Measurements from ENCODE around the gene APBB3. TPM values are rescaled to one million over a fixed set of nuclear protein-coding genes. Genes with fewer than 3 reads are reported as not detected.

APBB3 gene
- total RNA-seq, 1 experiment from 2014 or later: 25.1 TPM

DNA sequence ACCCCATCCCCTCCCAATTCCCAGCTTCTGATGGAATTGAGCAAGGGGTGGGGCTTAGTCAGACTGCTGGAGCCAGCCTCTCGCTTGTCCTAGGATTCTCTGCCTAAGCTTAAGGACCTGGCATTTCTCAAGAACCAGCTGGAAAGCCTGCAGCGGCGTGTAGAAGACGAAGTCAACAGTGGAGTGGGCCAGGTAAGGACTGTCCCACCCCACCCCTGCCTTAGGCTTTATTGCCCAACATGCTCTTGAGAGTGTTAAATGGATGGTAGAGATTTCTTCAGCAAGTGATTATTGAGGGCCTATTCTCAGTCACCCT, 1.3 kb upstream of the APBB3 start:
- intact Hi-C loops (cut with micrococcal nuclease; ENCODE audit: unreplicated experiment): no loop called here
- Mint-ChIP-seq H3K36me3 (ENCODE audit: insufficient read depth, unreplicated experiment) (peaks cover 50% of the 10 kb centered on the region), H3K27me3 (ENCODE audit: insufficient read depth, unreplicated experiment) (no peaks in the 10 kb centered on the region), H3K4me3 (ENCODE audit: unreplicated experiment) (peak overlapping the region; percentile 84), H3K4me1 (ENCODE audit: low read depth, unreplicated experiment) (peaks cover 6% of the 10 kb centered on the region), H3K27ac (ENCODE audit: unreplicated experiment) (no peak overlapping the region), H3K9me3 (ENCODE audit: unreplicated experiment) (no peaks in the 10 kb centered on the region)
- ChIA-PET CTCF (interaction anchor here (0.6 kb wide), 1 partner anchor 154 kb away, joined by 3 read pairs; no protein-coding TSS in a partner anchor), POLR2A (interaction anchor here (0.6 to 1.0 kb wide), 3 partner anchors 17 to 81 kb away, joined by 3 to 10 read pairs (median 5); partner anchors contain the start of genes EIF4EBP3, IK and NDUFA2)
- BruUV-seq (replicated peaks): no TSS peak
- no peaks in the 10 kb centered on the region for H3K36me3 ChIP-seq (ENCODE audit: control insufficient read depth, insufficient read depth, low read length)
- no peak for DNase-seq
- H3K9me3 ChIP-seq: no peaks in the 10 kb centered on the region
- no peak overlapping the region for H3K4me3 ChIP-seq (ENCODE audit: low read depth, low read length)
- TF ChIP-seq, protein P1, sequence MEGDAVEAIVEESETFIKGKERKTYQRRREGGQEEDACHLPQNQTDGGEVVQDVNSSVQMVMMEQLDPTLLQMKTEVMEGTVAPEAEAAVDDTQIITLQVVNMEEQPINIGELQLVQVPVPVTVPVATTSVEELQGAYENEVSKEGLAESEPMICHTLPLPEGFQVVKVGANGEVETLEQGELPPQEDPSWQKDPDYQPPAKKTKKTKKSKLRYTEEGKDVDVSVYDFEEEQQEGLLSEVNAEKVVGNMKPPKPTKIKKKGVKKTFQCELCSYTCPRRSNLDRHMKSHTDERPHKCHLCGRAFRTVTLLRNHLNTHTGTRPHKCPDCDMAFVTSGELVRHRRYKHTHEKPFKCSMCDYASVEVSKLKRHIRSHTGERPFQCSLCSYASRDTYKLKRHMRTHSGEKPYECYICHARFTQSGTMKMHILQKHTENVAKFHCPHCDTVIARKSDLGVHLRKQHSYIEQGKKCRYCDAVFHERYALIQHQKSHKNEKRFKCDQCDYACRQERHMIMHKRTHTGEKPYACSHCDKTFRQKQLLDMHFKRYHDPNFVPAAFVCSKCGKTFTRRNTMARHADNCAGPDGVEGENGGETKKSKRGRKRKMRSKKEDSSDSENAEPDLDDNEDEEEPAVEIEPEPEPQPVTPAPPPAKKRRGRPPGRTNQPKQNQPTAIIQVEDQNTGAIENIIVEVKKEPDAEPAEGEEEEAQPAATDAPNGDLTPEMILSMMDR (IDR thresholded peaks at IDR 0.05; ENCODE audit: insufficient read depth in 1 of 2, low read depth in 1 of 2, low read length in 1 of 2, severe bottlenecking in 1 of 2, unreplicated experiment in 1 of 2): no peak
- no peaks in the 10 kb centered on the region for H3K27me3 ChIP-seq (replicated peaks; ENCODE audit: control insufficient read depth, insufficient read depth, low read length)
- H3K4me1 ChIP-seq: peaks cover 7% of the 10 kb centered on the region; the same call in 1 of the 2 replicates

GRCh38 chr5:140565024-140565779, 804 bp upstream of the APBB3 start:
- peak overlapping the region; percentile 93 for H3K27ac Mint-ChIP-seq (ENCODE audit: unreplicated experiment)
- H3K9me3 ChIP-seq: no peaks in the 10 kb centered on the region
- H3K36me3 ChIP-seq (ENCODE audit: control insufficient read depth, insufficient read depth, low read length): no peaks in the 10 kb centered on the region; the same call in 1 of the 2 replicates
- TF ChIP-seq, protein P1 (IDR thresholded peaks at IDR 0.05; ENCODE audit: insufficient read depth in 1 of 2, low read depth in 1 of 2, low read length in 1 of 2, severe bottlenecking in 1 of 2, unreplicated experiment in 1 of 2): no peak
- DNase-seq: no peak
- BruUV-seq (replicated peaks): TSS peak; percentile 68
- H3K4me1 Mint-ChIP-seq (ENCODE audit: low read depth, unreplicated experiment): peaks cover 6% of the 10 kb centered on the region
- ChIA-PET CTCF (interaction anchor here (0.6 kb wide), 1 partner anchor 155 kb away, joined by 3 read pairs; no protein-coding TSS in a partner anchor), POLR2A (interaction anchor here (0.6 to 1.0 kb wide), 3 partner anchors 18 to 82 kb away, joined by 3 to 10 read pairs (median 5); partner anchors contain the start of genes EIF4EBP3, IK and NDUFA2)
- intact Hi-C loops (cut with micrococcal nuclease; ENCODE audit: unreplicated experiment): no loop called here
- H3K27me3 ChIP-seq (replicated peaks; ENCODE audit: control insufficient read depth, insufficient read depth, low read length): no peaks in the 10 kb centered on the region
- H3K4me3 ChIP-seq (ENCODE audit: low read depth, low read length): peak overlapping the region; percentile 68
- peak overlapping the region; percentile 84 for H3K4me3 Mint-ChIP-seq (ENCODE audit: unreplicated experiment)
- H3K36me3 Mint-ChIP-seq (ENCODE audit: insufficient read depth, unreplicated experiment): peaks cover 48% of the 10 kb centered on the region
- H3K4me1 ChIP-seq: peaks cover 7% of the 10 kb centered on the region; the same call in 1 of the 2 replicates
- H3K9me3 Mint-ChIP-seq (ENCODE audit: unreplicated experiment): no peaks in the 10 kb centered on the region
- H3K27me3 Mint-ChIP-seq (ENCODE audit: insufficient read depth, unreplicated experiment): no peaks in the 10 kb centered on the region

DNA sequence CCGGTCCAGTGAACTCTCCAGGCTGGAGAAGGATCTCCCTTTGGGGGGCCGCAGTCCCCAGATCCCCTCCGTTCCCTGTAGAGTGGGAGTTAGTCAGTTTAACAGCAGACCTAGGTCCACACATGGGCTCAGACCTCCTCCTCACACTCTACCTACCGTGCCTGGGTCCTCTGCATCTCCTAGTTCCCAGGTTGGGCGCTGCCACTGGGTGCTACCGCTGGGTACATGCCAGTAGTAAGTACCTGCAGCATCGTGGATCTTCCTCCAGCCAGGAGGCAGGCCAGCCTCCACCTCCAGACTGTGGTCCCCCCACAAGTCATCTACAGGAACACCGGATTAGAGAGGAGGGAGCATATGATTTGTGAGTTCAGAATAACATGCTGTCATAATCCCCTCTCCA, 802 bp downstream of the APBB3 start:
- ChIA-PET CTCF (interaction anchor here (0.6 to 1.0 kb wide), 5 partner anchors 9 to 123 kb away, joined by 3 read pairs; partner anchors contain the start of gene EIF4EBP3), POLR2A (interaction anchor here (0.5 to 1.1 kb wide), 11 partner anchors 13 to 161 kb away, joined by 3 to 15 read pairs (median 5); partner anchors contain the start of genes EIF4EBP3 and TMCO6)
- TF ChIP-seq, protein P1 (IDR thresholded peaks at IDR 0.05; ENCODE audit: insufficient read depth in 1 of 2, low read depth in 1 of 2, low read length in 1 of 2, severe bottlenecking in 1 of 2, unreplicated experiment in 1 of 2): no peak
- DNase-seq: no peak
- Mint-ChIP-seq H3K4me3 (ENCODE audit: unreplicated experiment) (peak overlapping the region; percentile 84), H3K27ac (ENCODE audit: unreplicated experiment) (peak overlapping the region; percentile 93), H3K36me3 (ENCODE audit: insufficient read depth, unreplicated experiment) (peaks cover 47% of the 10 kb centered on the region), H3K27me3 (ENCODE audit: insufficient read depth, unreplicated experiment) (no peaks in the 10 kb centered on the region), H3K9me3 (ENCODE audit: unreplicated experiment) (no peaks in the 10 kb centered on the region), H3K4me1 (ENCODE audit: low read depth, unreplicated experiment) (peaks cover 6% of the 10 kb centered on the region)
- H3K27me3 ChIP-seq (replicated peaks; ENCODE audit: control insufficient read depth, insufficient read depth, low read length): no peaks in the 10 kb centered on the region
- intact Hi-C loops (cut with micrococcal nuclease; ENCODE audit: unreplicated experiment): loop anchor here (5.0 kb wide), 1 partner anchor 149 kb away; no protein-coding TSS in a partner anchor
- H3K36me3 ChIP-seq (ENCODE audit: control insufficient read depth, insufficient read depth, low read length): no peaks in the 10 kb centered on the region; the same call in 1 of the 2 replicates
- no peaks in the 10 kb centered on the region for H3K9me3 ChIP-seq
- peaks cover 7% of the 10 kb centered on the region; the same call in 1 of the 2 replicates for H3K4me1 ChIP-seq
- TSS peak; percentile 65 for BruUV-seq (replicated peaks)
- H3K4me3 ChIP-seq (ENCODE audit: low read depth, low read length): peak overlapping the region; percentile 68
